Measurements from ENCODE around the gene AOAH.
"Not testable (repeated sequence)": the region's sequence is repeated elsewhere in the genome, so short reads cannot be mapped to it uniquely, and the experiment has no call there.

AOAH gene

GRCh38 chr7:36535866-36536664 lies 188.2 kb downstream of the AOAH start:
- no peak for DNase-seq

GRCh38 chr7:36533717-36534116 lies 190.6 kb downstream of the AOAH start:
- no peak for DNase-seq

- no peak for DNase-seq
These were observed 191.3 kb downstream of the AOAH start for GRCh38 chr7:36532981-36533499.

- DNase-seq, result no peak
These were observed 192.3 kb downstream of the AOAH start for GRCh38 chr7:36531951-36532350.

GRCh38 chr7:36530456-36530855 lies 193.8 kb downstream of the AOAH start:
- DNase-seq, result no peak

- DNase-seq, result no peak
These were observed 196.8 kb downstream of the AOAH start for GRCh38 chr7:36527549-36527913.

- no peak for DNase-seq
These were observed 197.3 kb downstream of the AOAH start for GRCh38 chr7:36526863-36527548.

GRCh38 chr7:36523371-36524101 lies 200.8 kb downstream of the AOAH start:
- DNase-seq, result no peak

GRCh38 chr7:36522453-36523007 lies 201.8 kb downstream of the AOAH start:
- DNase-seq, result no peak

GRCh38 chr7:36521911-36522310 lies 202.4 kb downstream of the AOAH start:
- DNase-seq, result no peak

- no peak for DNase-seq
These were observed 203.2 kb downstream of the AOAH start for GRCh38 chr7:36521133-36521532.

GRCh38 chr7:36515847-36516246 lies 208.4 kb downstream of the AOAH start:
- no peak for DNase-seq

GRCh38 chr7:36514289-36515243 lies 209.7 kb downstream of the AOAH start:
- no peak for DNase-seq

GRCh38 chr7:36513393-36513792 lies 210.9 kb downstream of the AOAH start:
- DNase-seq, result no peak

GRCh38 chr7:36512616-36513015 lies 211.7 kb downstream of the AOAH start:
- no peak for DNase-seq

- no peak for DNase-seq
These were observed 214.3 kb downstream of the AOAH start for GRCh38 chr7:36509962-36510361.

GRCh38 chr7:36507475-36508440 lies 216.5 kb downstream of the AOAH start:
- no peak for DNase-seq

- DNase-seq, result no peak
These were observed 217.5 kb downstream of the AOAH start for GRCh38 chr7:36506820-36507219.

GRCh38 chr7:36506130-36506798 lies 218.0 kb downstream of the AOAH start:
- DNase-seq, result no peak

GRCh38 chr7:36504617-36505016 lies 219.7 kb downstream of the AOAH start:
- DNase-seq, result not testable (repeated sequence)

Measured in CD4-positive, alpha-beta T cell treated with Interferon alpha-2 for 1 hour (primary cell).